GM21367 (cell line): ENCODE data around the gene FTMT.
"Not testable (repeated sequence)": the region's sequence is repeated elsewhere in the genome, so short reads cannot be mapped to it uniquely, and the experiment has no call there.

Source experiments
- ATAC-seq: cut with Tn5 transposase; IDR thresholded peaks from one replicate; pipeline ENCODE4 v1.9.1; 2021; ENCODE audit not compliant: unreplicated experiment

The FTMT gene

DNA sequence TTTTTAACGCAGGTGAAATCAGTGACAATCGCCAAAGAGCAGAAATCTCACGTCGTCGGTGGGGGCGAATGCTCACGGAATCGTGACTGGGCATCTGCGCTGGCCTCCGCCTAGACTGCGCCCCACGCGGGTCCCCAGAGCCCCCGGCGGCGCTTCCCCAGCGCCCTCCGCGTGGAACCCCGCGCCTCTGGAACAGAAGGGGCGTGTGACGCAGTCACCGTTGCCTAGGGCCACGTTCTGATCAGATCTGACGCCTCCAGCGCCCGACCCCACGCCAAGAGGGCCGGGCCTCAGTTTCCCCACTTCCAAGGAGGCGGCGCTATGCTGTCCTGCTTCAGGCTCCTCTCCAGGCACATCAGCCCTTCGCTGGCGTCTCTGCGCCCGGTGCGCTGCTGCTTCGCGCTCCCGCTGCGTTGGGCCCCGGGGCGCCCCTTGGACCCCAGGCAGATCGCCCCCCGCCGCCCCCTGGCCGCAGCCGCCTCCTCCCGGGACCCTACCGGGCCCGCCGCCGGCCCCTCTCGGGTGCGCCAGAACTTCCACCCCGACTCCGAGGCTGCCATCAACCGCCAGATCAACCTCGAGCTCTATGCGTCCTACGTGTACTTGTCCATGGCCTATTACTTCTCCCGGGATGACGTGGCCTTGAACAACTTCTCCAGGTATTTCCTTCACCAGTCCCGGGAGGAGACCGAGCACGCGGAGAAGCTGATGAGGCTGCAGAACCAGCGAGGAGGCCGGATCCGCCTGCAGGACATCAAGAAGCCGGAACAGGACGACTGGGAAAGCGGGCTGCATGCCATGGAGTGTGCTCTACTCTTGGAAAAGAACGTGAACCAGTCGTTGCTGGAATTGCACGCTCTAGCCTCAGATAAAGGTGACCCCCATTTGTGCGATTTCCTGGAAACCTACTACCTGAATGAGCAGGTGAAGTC, at the start of gene FTMT:
Gene FTMT, plus strand, starts transcription at position 240 of the 932 bp plus-strand sequence. Its CDS starts 82 bp downstream, at position 322.
- no peak for ATAC-seq

DNA sequence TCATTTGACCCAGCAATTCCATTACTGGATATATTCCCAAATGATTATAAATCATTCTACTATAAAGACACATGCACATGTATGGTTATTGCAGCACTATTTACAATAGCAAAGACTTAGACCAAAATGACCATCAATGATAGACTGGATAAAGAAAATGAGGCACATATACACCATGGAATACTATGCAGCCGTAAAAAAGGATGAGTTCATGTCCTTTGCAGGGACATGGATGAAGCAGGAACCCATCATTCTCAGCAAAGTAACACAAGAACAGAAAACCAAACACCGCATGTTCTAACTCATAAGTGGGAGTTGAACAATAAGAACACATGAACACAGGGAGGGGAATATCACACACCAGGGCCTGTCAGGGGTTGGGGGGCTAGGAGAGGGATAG, 46.4 kb upstream of the FTMT start:
- not testable (repeated sequence) for ATAC-seq

DNA sequence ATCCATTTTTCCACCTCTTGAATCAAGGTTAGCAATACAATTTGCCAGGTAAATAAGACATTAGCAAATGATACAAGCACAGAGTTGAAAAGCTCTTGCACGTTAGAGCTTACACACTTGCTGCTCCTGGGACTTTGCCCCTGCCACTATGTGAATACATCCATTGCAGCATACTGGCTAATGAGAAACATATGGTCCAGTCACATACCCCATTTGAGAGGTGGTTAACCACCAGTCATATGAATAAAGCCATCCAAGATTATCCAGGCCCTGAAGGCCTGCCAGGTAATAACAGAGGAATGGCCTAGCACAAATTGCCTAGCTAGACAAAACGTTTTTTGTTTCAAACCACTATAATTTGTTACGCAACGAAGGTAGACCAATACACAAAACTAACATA, 45.8 kb upstream of the FTMT start:
- ATAC-seq, result no peak

DNA sequence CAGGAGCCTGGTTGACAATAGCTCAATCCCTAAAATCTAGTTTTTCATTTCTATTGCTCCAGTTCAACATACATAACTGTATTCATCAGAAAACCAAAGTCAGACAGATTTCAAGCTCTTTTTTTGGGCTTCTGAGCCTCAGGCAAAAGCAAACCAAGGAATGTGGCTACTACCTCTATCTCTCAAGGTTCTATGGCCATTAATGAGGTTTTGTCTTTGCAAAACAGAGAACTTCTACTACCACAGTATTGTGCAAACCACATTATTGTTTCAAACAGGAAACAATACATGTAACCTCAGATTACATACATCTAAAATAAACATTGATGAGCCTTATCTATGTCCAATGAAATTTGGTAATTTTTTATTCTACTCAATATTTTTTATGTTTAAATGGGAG, 35.5 kb upstream of the FTMT start:
- ATAC-seq, result no peak

DNA sequence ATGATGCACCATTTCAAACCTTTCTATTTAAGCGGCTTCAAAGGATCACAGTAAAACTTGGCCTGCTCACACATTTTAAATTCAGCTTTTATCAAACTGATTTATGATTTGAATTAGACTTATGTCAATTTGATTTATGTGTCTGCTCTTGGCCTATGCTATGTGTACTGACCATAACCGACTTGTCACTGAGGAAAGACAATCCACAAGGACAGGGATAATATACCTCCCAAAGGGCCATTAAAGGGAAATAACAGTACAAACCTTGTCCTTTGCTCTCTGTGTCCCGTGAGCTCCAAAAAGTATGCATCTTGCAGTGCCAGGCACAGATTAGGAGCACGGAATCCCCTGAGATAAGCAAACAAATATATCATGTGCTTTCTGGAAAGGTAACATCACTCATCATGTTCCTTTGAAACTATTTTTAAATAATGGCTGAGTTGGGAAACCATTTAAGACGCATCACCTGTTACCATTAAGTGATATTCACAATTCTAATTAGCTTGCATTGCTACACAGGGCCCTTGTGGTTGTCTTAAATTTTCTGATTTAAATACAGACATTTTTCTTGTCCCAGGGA, 31.9 kb upstream of the FTMT start:
- ATAC-seq, result no peak

DNA sequence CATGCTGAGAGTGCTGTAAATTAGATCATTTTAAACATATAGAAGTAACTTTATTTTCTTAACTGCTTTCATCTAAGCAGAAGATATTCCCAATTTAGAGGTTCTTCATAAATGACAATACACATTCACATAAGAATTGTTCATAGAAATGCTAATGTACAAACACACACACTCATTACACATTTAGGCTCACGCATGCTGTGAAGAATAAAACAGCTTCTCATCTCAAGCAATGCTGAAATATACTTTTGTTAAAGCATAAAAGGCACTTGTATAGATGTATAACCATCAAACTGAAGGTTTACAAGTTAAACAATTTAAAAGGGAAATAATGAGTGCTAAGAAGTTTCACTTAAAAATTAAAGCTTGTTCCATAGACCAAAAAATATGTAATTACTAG, 18.1 kb upstream of the FTMT start:
- ATAC-seq, result no peak

DNA sequence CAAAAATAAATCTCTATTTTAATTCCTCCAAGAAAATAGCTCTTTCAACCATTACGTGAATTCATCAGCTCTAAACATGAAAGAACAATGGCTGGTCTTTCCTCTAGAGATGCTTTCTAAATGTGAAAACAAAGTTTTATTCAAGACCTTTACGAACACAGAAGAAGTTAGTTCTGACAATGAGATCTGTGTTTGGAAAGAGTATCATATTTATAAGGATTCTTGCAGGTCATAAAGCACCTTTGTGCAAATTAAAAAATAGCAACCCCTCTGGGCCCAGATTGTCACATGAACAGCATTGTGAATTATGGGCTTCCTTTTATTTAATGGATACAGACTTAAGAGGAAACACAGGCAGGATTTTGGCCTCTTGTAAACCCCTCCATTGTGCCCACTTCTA, 17.7 kb upstream of the FTMT start:
- no peak for ATAC-seq

DNA sequence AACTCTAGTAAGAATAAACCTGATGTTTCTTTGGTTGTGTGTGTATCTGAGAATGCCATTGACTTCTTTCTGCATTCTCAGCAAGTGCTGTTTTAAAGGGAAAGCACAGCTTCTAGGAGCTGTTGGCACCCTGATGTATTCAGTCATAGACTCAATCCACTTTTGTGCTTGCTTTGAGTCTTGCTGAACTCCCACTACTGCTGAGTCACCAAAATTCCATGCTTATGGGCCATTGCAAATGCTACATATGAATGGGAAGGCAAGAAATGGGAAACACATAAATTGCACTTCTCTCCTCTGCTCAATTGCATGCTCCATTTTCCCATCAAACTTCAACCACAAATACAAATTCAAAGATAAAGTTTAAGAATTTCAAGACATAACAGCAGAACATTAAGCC, 9.8 kb upstream of the FTMT start:
- no peak for ATAC-seq

DNA sequence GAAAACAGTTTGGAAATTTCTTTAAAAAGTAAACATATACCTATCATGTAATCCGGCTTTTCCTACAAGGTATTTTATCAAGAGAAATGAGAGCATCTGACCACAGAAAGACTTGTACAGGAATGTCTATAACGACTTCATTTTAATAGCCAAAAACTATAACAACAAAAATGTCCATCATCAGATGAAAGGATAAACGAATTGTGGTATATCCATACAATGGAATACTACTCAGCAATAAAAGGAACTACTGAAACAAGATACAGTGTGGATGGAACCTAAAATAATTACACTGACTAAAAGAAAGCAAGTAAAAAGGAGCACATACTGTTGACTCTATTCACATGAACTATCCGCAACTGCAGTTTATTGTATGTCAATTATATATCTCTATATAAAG, 1.4 kb upstream of the FTMT start:
- no peak for ATAC-seq

DNA sequence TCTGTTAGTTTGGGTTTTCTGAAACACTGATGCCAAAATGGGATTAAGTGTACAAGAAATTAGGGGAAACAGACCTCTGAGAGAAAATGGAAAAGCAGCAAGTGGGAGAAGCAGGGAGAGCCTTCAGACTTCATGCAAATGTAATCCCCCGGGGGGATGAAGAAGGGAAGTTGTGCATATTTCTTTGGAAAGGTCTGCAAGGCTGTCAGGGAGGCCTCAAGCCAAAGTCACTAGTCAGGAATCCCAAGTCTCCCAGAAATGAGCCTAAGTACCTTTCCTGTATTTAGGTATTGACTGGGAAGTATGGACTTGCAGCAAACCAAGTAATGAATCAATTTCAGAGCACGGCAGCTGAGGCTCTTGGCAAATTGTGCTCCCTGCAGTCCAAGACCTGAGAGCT, 2.2 kb downstream of the FTMT start:
- no peak for ATAC-seq

DNA sequence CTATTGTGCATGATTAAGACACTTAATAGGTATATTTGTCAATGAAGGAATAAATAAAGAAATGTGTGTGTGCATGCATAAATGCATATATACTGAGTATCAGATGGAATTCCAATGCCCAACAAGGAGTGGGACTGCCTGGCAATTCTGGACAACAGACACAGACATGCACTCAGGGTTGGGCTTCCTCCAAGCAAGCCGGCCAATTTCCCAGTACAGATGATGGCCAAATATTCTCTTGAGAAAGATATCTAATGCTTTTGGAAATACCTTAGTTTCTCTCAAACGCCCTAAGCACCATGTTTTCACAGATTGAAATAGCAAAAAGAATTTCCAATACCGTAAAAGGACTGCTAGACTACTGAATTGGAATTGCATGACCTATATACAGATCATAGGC, 11.1 kb downstream of the FTMT start:
- no peak for ATAC-seq

DNA sequence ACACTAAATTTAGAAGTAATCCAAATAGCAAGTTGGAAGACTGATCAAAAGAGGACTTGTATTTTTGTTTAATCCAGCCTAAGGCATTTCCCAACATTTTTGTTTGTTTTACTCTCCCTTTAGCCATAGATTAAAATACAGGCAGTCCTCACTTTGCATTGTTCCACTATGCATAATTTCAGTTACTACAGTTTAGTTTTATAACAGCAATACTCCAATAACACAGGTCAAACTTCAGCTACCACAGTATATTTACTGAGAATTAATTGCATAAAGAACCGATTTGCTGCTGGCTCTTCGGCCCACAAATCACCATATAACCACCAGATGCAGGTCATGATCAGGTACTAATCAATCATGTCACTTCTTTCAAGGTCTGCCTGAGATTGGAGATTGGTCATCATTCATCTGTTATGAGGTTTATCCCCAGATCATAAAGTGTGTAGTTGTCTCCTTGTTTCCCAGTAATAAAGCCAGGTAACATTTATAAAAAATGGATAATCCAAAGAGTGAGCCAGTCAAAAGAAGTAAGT, 12.1 kb downstream of the FTMT start:
- ATAC-seq, result no peak

DNA sequence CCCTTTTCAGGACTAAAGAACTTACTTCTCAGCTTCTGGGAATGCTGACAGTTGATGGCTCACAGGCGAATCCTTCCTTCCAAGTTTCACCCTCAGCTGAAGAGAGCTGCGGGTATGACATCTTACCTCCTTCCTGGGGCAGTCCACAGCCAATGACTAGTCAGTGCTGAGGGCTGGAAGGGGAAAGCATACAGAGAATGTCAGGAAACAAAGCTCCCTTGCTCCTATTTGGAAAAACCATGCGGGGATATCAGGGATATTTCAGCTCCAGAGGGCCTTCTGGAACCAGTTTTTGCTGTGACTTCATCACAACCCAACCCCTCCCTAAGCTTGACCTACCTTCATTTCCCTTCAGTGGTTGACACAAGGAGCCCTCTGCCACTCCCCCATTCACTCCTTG, 15.7 kb downstream of the FTMT start:
- no peak for ATAC-seq

DNA sequence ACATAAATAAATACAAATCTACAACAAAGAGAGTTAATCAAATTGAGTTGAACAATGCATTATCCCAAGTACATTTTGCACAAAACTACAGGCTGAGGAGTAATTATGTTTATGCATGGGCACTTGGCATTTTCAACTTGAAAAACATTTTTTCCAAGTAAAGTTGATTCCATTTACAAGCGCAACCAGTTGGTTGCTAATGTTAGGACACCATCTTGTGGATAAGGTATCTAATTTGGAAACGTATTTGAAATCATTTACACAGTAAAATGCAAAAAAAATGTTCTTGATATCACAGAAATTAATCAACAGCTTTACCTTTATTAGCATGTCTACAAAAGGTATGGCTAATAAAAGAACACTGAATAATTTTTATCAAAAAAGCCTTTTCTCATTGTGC, 18.8 kb downstream of the FTMT start:
- ATAC-seq, result no peak

DNA sequence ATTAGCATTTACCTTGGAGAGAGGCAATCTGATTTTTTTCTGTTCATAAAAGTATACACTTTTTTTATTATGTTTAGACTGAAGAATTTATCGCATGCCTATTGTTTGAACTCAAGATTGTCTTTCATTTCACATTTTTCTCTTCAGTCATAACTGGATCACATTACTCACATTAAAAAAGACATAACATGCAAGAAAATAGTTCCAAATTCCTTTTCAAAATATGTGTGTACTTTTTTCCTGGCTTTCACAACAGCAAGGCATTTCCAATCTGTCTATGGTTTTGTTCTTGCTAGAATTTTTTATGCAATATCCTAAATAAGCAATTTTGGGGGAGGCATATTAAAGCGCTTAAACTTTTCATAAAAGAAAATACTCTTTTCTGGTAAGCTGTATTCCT, 21.2 kb downstream of the FTMT start:
- no peak for ATAC-seq

DNA sequence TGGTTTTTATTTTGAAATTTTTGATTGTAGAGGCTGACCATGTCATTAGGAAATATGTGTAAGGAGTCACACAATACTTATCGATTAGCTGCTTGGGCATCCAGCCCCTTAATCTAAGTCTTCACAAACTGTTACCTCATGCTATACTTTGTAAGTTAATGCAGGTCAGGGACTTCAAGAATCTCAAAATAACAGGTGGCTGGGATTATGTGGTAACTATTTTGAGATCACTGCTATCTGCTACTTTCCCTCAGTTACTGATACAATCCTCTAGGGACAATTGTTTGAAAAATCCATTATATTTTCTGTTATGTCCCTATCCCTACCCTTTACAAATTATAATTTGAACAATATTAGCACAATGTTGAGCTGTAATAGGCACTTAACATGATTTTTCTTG, 21.7 kb downstream of the FTMT start:
- no peak for ATAC-seq

DNA sequence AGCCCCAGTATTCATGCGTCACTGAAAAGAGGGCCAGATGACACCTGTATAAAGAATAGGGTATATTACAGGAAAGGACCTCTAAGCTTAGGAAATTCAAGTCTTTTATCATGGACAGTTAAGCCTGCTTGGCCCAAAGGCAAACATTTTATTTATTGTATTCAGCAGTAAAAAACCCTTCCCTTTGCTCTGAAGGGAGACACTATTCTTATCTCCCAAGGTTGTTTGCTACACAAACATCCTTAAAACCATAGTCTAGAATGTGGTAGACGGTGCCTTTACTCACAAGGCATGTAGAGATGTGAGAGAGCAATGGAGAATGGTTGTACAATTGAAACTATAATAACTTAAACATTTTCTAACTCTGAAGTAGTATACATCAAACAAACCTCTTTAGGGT, 33.9 kb downstream of the FTMT start:
- ATAC-seq, result no peak

DNA sequence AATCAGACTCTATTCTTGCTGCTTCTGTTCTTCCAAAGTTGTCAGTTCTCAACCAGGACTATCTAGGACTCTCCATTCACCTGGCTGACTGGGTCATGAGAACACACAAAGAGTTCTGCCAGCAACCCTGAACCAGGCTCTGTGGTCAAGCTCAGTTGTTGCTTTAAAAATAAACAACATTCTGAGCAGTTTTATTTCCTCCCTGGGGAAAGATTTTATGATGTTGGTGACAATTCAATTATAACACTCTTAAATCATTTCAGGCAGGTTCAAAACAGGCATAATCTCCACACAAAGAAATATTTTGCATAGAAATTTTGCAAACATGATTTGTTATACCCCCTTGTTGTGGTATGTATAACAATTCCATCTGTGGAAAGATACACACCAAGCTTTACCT, 36.0 kb downstream of the FTMT start:
- ATAC-seq, result no peak

DNA sequence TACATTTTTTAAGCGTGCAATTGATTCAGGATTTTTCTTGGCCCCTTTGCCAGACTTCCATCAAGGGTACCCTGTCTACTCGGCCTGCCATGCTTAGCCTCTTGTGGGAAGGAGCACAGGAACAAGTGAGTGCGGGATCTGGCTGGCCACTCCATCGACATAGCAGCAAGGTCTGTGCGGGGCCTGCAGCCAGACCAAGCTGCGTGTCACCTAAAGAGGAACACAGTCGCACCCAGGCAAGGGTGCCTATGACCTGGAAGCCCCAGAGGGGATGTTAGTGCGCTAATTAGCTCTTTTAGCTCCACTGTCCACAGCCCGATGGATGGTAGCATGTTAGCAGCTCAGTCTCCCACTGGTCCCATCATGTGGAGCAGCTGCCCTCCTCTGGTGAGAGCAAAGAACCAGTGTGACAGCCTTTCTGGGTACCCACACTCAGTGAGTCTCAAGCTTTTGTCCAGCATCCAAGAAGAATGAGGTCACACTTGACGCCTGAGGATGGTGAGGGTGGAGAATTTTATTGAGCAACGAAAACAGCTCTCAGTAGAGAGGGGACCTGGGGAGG, 38.7 kb downstream of the FTMT start:
- no peak for ATAC-seq

DNA sequence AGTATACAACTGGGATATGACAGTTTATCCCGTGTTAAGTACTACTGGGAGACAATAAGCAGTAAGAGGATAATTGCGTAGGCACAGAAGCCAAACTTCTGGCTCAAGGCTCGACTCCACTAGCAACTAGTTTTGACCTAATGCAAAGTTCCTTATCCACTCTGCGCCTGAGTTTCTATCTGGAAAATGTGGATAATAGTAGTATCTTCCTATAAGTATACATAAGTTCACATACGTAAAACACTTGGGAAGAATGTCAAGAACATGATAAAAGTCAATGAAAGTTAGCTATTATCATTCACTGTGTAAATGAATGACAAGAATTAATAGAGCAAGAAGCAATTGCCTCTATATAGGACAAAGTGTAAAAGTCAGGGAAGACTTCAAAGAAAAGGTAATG, 45.7 kb downstream of the FTMT start:
- no peak for ATAC-seq

DNA sequence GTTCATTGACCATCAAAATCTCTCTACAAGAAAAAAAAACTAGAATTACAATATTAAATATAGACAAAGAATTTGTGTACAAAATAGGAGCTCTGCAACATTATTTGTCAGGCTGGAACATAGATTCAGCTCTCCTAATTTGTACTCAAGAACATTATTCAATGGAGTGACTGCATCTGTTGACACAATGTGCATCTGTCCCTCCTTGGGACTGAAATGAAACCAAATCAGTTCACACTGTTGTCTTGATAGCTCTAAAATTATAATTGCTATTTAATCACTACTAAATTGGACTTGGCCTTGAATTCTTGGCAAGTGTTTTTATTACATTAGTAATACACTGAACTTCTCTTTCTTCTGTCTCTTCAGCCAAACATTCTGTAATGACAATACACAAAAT, 47.7 kb downstream of the FTMT start:
- ATAC-seq, result no peak
